ENCODE measurements around the gene BNIP2. TPM values are rescaled to one million over a fixed set of nuclear protein-coding genes. Genes with fewer than 3 reads are reported as not detected.
"Not testable (repeated sequence)": the region's sequence is repeated elsewhere in the genome, so short reads cannot be mapped to it uniquely, and the experiment has no call there.

BNIP2 gene
- total and polyA plus RNA-seq, 2 of the 13 experiments (the other 11 are each of a cell fraction or from before 2014, with no cell fraction given) = 17.4 to 57.6 TPM

GRCh38 chr15:59642351-59642750, 46.8 kb downstream of the BNIP2 start (continued):
- no peak for TF ChIP-seq ZNF275 (CRISPR knock-in tag; IDR thresholded peaks at IDR 0.05; ENCODE audit: borderline replicate concordance)

GRCh38 chr15:59637507-59637906, 51.6 kb downstream of the BNIP2 start:
- CTCF ChIA-PET (ENCODE audit: low intra/inter-chr PET ratio, low total read pairs) = interaction anchor here (1.3 kb wide), 1 partner anchor 105 kb away, joined by 3 read pairs; no protein-coding TSS in a partner anchor

DNA sequence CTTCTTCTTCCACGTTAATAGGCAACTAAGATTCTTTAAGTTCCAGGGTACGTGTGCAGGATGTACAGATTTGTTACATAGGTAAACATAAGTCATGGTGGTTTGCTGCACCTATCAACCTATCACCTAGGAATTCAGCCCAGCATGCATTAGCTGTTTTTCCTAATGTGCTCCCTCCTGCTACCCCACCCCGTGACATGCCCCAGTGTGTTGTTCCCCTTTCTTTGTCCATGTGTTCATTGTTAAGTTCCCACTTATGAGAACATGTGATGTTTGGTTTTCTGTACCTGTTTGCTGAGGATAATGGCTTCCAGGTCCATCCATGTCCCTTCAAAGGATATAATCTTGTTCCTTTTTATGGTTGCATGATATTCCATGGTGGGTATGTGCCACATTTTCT, 52.9 kb downstream of the BNIP2 start:
- Histone ChIP-seq H3K27me3 (ENCODE audit: control insufficient read depth in 1 of 2, insufficient read depth in 2 of 2, low read length in 2 of 2) (no peaks in the 10 kb centered on the region), H3K9me3 (ENCODE audit: low read length) (no peaks in the 10 kb centered on the region), H4K20me1 (ENCODE audit: insufficient read depth, low read length) (no peaks in the 10 kb centered on the region), H3K36me3 (replicated peaks in 1 of 2; ENCODE audit: control insufficient read depth in 1 of 2, insufficient read depth in 2 of 2, low read length in 2 of 2) (peaks cover 1 to 14% of the 10 kb centered on the region in 2 experiments; a peak in 4 of 5 replicates), H3K4me2 (ENCODE audit: low read depth, low read length) (no peak overlapping the region), H3K79me2 (ENCODE audit: insufficient read depth, low read length) (no peaks in the 10 kb centered on the region), H3K4me3 (replicated peaks in 1 of 3; ENCODE audit: insufficient read depth in 1 of 3, low read depth in 2 of 3, low read length in 3 of 3) (no peak overlapping the region), H3K27ac (ENCODE audit: extremely low read length, insufficient read depth, low read length) (no peak overlapping the region), H2AFZ (ENCODE audit: low read length) (no peak overlapping the region), H3K4me1 (ENCODE audit: insufficient read depth, low read length) (no peaks in the 10 kb centered on the region), H3K9ac (ENCODE audit: insufficient read depth, low read depth, low read length) (no peak overlapping the region)
- intact Hi-C loops (cut with micrococcal nuclease; ENCODE audit: unreplicated experiment) (no loop called here), in situ Hi-C loops (cut with HindIII; ENCODE audit: extremely low pct_ligation_motif_present, low pct_unique_long_range_greater_than_20kb) (no loop called here)
- ChIA-PET POLR2A (no interaction called here), CTCF (ENCODE audit: low intra/inter-chr PET ratio, low total read pairs) (no interaction called here)
- 93% methylated on average over 3 of the region's 3 CpGs for WGBS (ENCODE audit: low lambda C conversion rate)
- ATAC-seq (no peak), FAIRE-seq (no peak), DNase-seq (ENCODE audit: low spot score) (no peak)
- BruUV-seq (replicated peaks) = no TSS peak
- TF ChIP-seq ZNF501 (CRISPR knock-in tag; IDR thresholded peaks at IDR 0.05) (no peak), TRIM24 (CRISPR knock-in tag; IDR thresholded peaks at IDR 0.05) (no peak), AFF4 (CRISPR knock-in tag; IDR thresholded peaks at IDR 0.05) (no peak), PAWR (CRISPR knock-in tag; IDR thresholded peaks at IDR 0.05; ENCODE audit: borderline replicate concordance) (no peak), ZNF569 (CRISPR knock-in tag; IDR thresholded peaks at IDR 0.05; ENCODE audit: borderline replicate concordance) (no peak), HDAC1 (CRISPR knock-in tag; IDR thresholded peaks at IDR 0.05) (no peak), TBX3 (IDR thresholded peaks at IDR 0.05; ENCODE audit: borderline replicate concordance) (no peak), HOXA5 (CRISPR knock-in tag; IDR thresholded peaks at IDR 0.05) (no peak), GTF2F1 (IDR thresholded peaks at IDR 0.05; ENCODE audit: low read length) (no peak)
- TF ChIP-seq, protein P1, sequence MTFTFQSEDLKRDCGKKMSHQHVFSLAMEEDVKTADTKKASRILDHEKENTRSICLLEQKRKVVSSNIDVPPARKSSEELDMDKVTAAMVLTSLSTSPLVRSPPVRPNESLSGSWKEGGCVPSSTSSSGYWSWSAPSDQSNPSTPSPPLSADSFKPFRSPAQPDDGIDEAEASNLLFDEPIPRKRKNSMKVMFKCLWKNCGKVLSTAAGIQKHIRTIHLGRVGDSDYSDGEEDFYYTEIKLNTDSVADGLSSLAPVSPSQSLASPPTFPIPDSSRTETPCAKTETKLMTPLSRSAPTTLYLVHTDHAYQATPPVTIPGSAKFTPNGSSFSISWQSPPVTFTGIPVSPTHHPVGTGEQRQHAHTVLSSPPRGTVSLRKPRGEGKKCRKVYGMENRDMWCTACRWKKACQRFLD (CRISPR knock-in tag; IDR thresholded peaks at IDR 0.05; ENCODE audit: borderline replicate concordance) = no peak

More at GRCh38 chr15:59637507-59637906, 51.6 kb downstream of the BNIP2 start:
- ATAC-seq; H3K4me2 ChIP-seq (ENCODE audit: low read depth, low read length); H3K27ac ChIP-seq (ENCODE audit: extremely low read length, insufficient read depth, low read length); H3K9ac ChIP-seq (ENCODE audit: insufficient read depth, low read depth, low read length); BruUV-seq (replicated peaks); H2AFZ ChIP-seq (ENCODE audit: low read length); H3K79me2 ChIP-seq (ENCODE audit: insufficient read depth, low read length); in situ Hi-C loops (cut with HindIII; ENCODE audit: extremely low pct_ligation_motif_present, low pct_unique_long_range_greater_than_20kb); POLR2A ChIA-PET; intact Hi-C loops (cut with micrococcal nuclease; ENCODE audit: unreplicated experiment); H3K4me3 ChIP-seq (replicated peaks in 1 of 3; ENCODE audit: insufficient read depth in 1 of 3, low read depth in 2 of 3, low read length in 3 of 3); H4K20me1 ChIP-seq (ENCODE audit: insufficient read depth, low read length); H3K4me1 ChIP-seq (ENCODE audit: insufficient read depth, low read length); DNase-seq (ENCODE audit: low spot score); H3K9me3 ChIP-seq (ENCODE audit: low read length); H3K27me3 ChIP-seq (ENCODE audit: control insufficient read depth in 1 of 2, insufficient read depth in 2 of 2, low read length in 2 of 2): not testable (repeated sequence)
- peak; percentile 12 for FAIRE-seq
- 100% methylated on average over 2 of the region's 2 CpGs for WGBS (ENCODE audit: low lambda C conversion rate)
- peaks cover 1 to 14% of the 10 kb centered on the region in 2 experiments for H3K36me3 ChIP-seq (replicated peaks in 1 of 2; ENCODE audit: control insufficient read depth in 1 of 2, insufficient read depth in 2 of 2, low read length in 2 of 2)
